HepG2 (cell line): ENCODE measurements around the gene SOX8. TPM values are rescaled to one million over a fixed set of nuclear protein-coding genes. Genes with fewer than 3 reads are reported as not detected.

Source experiments
- AHR ChIP-seq: IDR thresholded peaks from 2 replicates; pipeline ENCODE4 v1.6.1; 2018; ENCODE audit warnings: missing genetic modification reagents, missing compliant biosample characterization
- ARID5B ChIP-seq: IDR thresholded peaks from 2 replicates; pipeline ENCODE4 v1.4.0; 2020; ENCODE audit warnings: mild to moderate bottlenecking, missing genetic modification reagents
- ATF1 ChIP-seq: IDR thresholded peaks from 2 replicates; pipeline ENCODE4 v1.6.1; 2016; ENCODE audit warnings: mild to moderate bottlenecking, control low read depth
- CEBPZ ChIP-seq: IDR thresholded peaks from 2 replicates; pipeline ENCODE4 v1.6.1; 2012; ENCODE audit warnings: low read length, improper control_type of control experiment
- ETV6 ChIP-seq: sonication (generic); formaldehyde crosslinking; conservative IDR thresholded peaks from 2 replicates; pipeline ENCODE4 v1.4.0; 2020; ENCODE audit warnings: missing genetic modification reagents
- FLYWCH1 ChIP-seq: sonication (generic); formaldehyde crosslinking; IDR thresholded peaks from 2 replicates; pipeline ENCODE4 v1.8.1; 2023; ENCODE audit warnings: mild to moderate bottlenecking, missing genetic modification reagents
- NONO ChIP-seq, 2 experiments: fragments of 450-650 bp in 1 of 2; sonication (generic) in 1 of 2; formaldehyde crosslinking in 1 of 2; IDR thresholded peaks in 1 of 2; conservative IDR thresholded peaks in 1 of 2; 2 replicates each; pipeline versions ENCODE4 v1.6.1 to v1.8.0; 2017 to 2022; ENCODE audit warnings: mild to moderate bottlenecking in 1 of 2, missing genetic modification reagents in 1 of 2, moderate library complexity in 1 of 2
- RBFOX2 ChIP-seq: fragments of 200-400 bp; formaldehyde crosslinking; IDR thresholded peaks from 2 replicates; pipeline ENCODE4 v1.6.1; 2017; ENCODE audit warnings: low read depth, mild to moderate bottlenecking, low read length
- TERF1 ChIP-seq: sonication (generic); formaldehyde crosslinking; IDR thresholded peaks from 2 replicates; pipeline ENCODE4 v1.8.0; 2022; ENCODE audit warnings: mild to moderate bottlenecking, missing genetic modification reagents, moderate library complexity
- ZBTB44 ChIP-seq: sonication (generic); formaldehyde crosslinking; IDR thresholded peaks from 2 replicates; pipeline ENCODE4 v1.4.0; 2020; ENCODE audit warnings: missing genetic modification reagents
- ZNF224 ChIP-seq: sonication (generic); formaldehyde crosslinking; IDR thresholded peaks from 2 replicates; pipeline ENCODE4 v1.5.0; 2020; ENCODE audit warnings: mild to moderate bottlenecking, missing genetic modification reagents
- ZNF292 ChIP-seq: sonication (generic); formaldehyde crosslinking; IDR thresholded peaks from 2 replicates; pipeline ENCODE4 v1.8.1; 2022; ENCODE audit warnings: mild to moderate bottlenecking, low read depth, missing genetic modification reagents, borderline replicate concordance
- ZNF503 ChIP-seq: sonication (generic); formaldehyde crosslinking; IDR thresholded peaks from 2 replicates; pipeline ENCODE4 v1.4.0; 2020; ENCODE audit warnings: missing genetic modification reagents
- ZNF563 ChIP-seq: sonication (generic); formaldehyde crosslinking; IDR thresholded peaks from 2 replicates; pipeline ENCODE4 v1.8.0; 2022; ENCODE audit warnings: mild to moderate bottlenecking, moderate library complexity, missing genetic modification reagents
- ZNF619 ChIP-seq: sonication (generic); formaldehyde crosslinking; IDR thresholded peaks from 2 replicates; pipeline ENCODE4 v1.4.0; 2020; ENCODE audit warnings: mild to moderate bottlenecking, missing genetic modification reagents
- ZNF724P ChIP-seq: sonication (generic); formaldehyde crosslinking; IDR thresholded peaks from 2 replicates; pipeline ENCODE4 v1.8.0; 2022; ENCODE audit warnings: missing genetic modification reagents, borderline replicate concordance
- ZNF850 ChIP-seq: sonication (generic); formaldehyde crosslinking; conservative IDR thresholded peaks from 2 replicates; pipeline ENCODE4 v1.9.0; 2021; ENCODE audit warnings: mild to moderate bottlenecking, missing genetic modification reagents
- ZSCAN20 ChIP-seq: sonication (generic); formaldehyde crosslinking; IDR thresholded peaks from 2 replicates; pipeline ENCODE4 v1.4.0; 2020; ENCODE audit warnings: missing genetic modification reagents, mild to moderate bottlenecking, borderline replicate concordance
- polyA plus RNA-seq, 8 experiments: library from polyadenylated mRNA; depleted of rRNA in 3 of 8; stranded (reverse) in 7 of 8; unstranded in 1 of 8; fragments of >200 nt; fragmentation: Illumina TruSeq in 4 of 8; extraction: Trizol in 4 of 8; gene quantifications; 2 replicates each; pipeline versions ENCODE4 v1.2.1 to v1.2.3, GENCODE V29; 2011 to 2016; ENCODE audit warnings: low read depth in 4 of 8, missing spikeins in 1 of 8, mixed read lengths in 1 of 8; ENCODE audit not compliant: insufficient read depth in 1 of 8
- total RNA-seq, 5 experiments: library from RNA; depleted of rRNA; stranded (reverse); fragments of >200 nt; fragmentation: Illumina TruSeq; extraction: Trizol; gene quantifications; 2 replicates each; pipeline ENCODE4 v1.2.3, GENCODE V29; 2016; ENCODE audit warnings: low read depth in 1 of 5

Gene SOX8
- total and polyA plus RNA-seq, 2 of the 13 experiments (the other 11 are each of a cell fraction or from before 2014, with no cell fraction given), result 0.20 to 0.28 TPM

GRCh38 chr16:970386-970765 lies 11.2 kb upstream of the SOX8 start (continued):
- TF ChIP-seq ARID5B (no peak), RBFOX2 (no peak), ZNF850 (no peak), ZNF724P (CRISPR knock-in tag) (no peak), ZNF563 (peak; percentile 21), ZSCAN20 (CRISPR knock-in tag) (0 out of 2 replicates have a peak, but pooled peaks have one; percentile 11), ZNF619 (CRISPR knock-in tag) (no peak), CEBPZ (no peak), TERF1 (CRISPR knock-in tag) (no peak), AHR (CRISPR knock-in tag) (no peak), ZBTB44 (no peak), ZNF503 (CRISPR knock-in tag) (no peak), ETV6 (no peak), FLYWCH1 (CRISPR knock-in tag) (no peak), NONO (IDR thresholded peaks at IDR 0.05) (no peak), NONO (CRISPR knock-in tag; conservative IDR thresholded peaks at IDR 0.05) (no peak), ATF1 (no peak), ZNF224 (CRISPR knock-in tag) (0 out of 2 replicates have a peak, but pooled peaks have one; percentile 28), ZNF292 (CRISPR knock-in tag) (no peak)
